HCT116 (cell line): ENCODE data around the gene LLGL2. TPM values are rescaled to one million over a fixed set of nuclear protein-coding genes. Genes with fewer than 3 reads are reported as not detected.

Experiments
- ATAC-seq: fragments of 200-7000 bp; cut with Tn5 transposase; 2 replicates; pipeline ENCODE4 v1.9.1; 2020; ENCODE audit warnings: mild to moderate bottlenecking, moderate library complexity
- BruUV-seq: library from RNA; stranded (reverse); fragments of 400-500 nt; replicated peaks from 2 replicates; lab custom pipeline; 2021; lab: Mats Ljungman, UMichigan
- CTCF ChIA-PET: fragments of 300-600 bp; sonication (Branson Sonifier 250); formaldehyde crosslinking; loops from one replicate; lab custom pipeline; 2021; ENCODE audit warnings: antibody characterized with exemption; lab: Charles Lee
- POLR2A ChIA-PET: fragments of 300-600, 350-600 bp; sonication (Branson Sonifier 250); formaldehyde crosslinking; loops from one replicate; lab custom pipeline; 2021; ENCODE audit warnings: antibody characterized with exemption; lab: Charles Lee
- RAD21 ChIA-PET, 2 experiments: fragments of 300-600 bp; sonication (Branson Sonifier 250); formaldehyde crosslinking; loops; one replicate each; lab custom pipeline; 2023; ENCODE audit warnings: low total read pairs in 2 of 2; ENCODE audit not compliant: uncharacterized antibody in 2 of 2, unreplicated experiment in 2 of 2, low non-redundant PET in 1 of 2; lab: Charles Lee
- DNase-seq: peaks from one replicate; pipeline ENCODE4 v3.0.0-alpha.2; 2010; ENCODE audit warnings: low read depth, low spot score
- H2AFZ ChIP-seq: fragments of 200-600 bp; shearing (Covaris generic), sonication (generic); 2 replicates; pipeline ENCODE4 v1.6.1; 2017; ENCODE audit warnings: low read depth, mixed run types, mixed read lengths, antibody characterized with exemption, low read length; ENCODE audit not compliant: poor library complexity, severe bottlenecking
- H3K27ac ChIP-seq: 2 replicates; pipeline ENCODE4 v1.5.1; 2012; ENCODE audit warnings: low read depth, low read length
- H3K27me3 ChIP-seq: fragments of 200-600 bp; sonication (generic); 2 replicates; pipeline ENCODE4 v1.6.1; 2016; ENCODE audit warnings: mixed run types, low read length, mixed read lengths; ENCODE audit not compliant: insufficient read depth
- H3K36me3 ChIP-seq, 2 experiments: fragments of 200-500 bp in 1 of 2; fragments of 200-600 bp in 1 of 2; sonication (Bioruptor generic) in 1 of 2; sonication (generic) in 1 of 2; 2 replicates each; pipeline versions ENCODE4 v1.5.1 to v1.6.1; 2014 to 2016; ENCODE audit warnings: low read length in 2 of 2, inconsistent platforms in 1 of 2, mixed read lengths in 1 of 2, mixed run types in 1 of 2; ENCODE audit not compliant: insufficient read depth in 2 of 2, control insufficient read depth in 1 of 2
- H3K4me1 ChIP-seq, 2 experiments: fragments of 200-600 bp in 1 of 2; sonication (generic) in 1 of 2; 2 replicates each; pipeline versions ENCODE4 v1.5.1 to v1.6.1; 2012 to 2017; ENCODE audit warnings: low read length in 2 of 2, inconsistent platforms in 1 of 2, mild to moderate bottlenecking in 1 of 2, mixed read lengths in 1 of 2, mixed run types in 1 of 2, moderate library complexity in 1 of 2; ENCODE audit not compliant: insufficient read depth in 2 of 2, control insufficient read depth in 1 of 2
- H3K4me2 ChIP-seq: fragments of 200-600 bp; sonication (generic); 2 replicates; pipeline ENCODE4 v1.6.1; 2017; ENCODE audit warnings: mixed run types, low read length, mixed read lengths
- H3K4me3 ChIP-seq, 2 experiments: fragments of 200-600 bp in 1 of 2; sonication (generic) in 1 of 2; replicated peaks in 1 of 2; 2 replicates each; pipeline ENCODE4 v1.5.1; 2011 to 2016; ENCODE audit warnings: low read length in 2 of 2, control low read depth in 1 of 2, low read depth in 1 of 2, mild to moderate bottlenecking in 1 of 2, mixed read lengths in 1 of 2, mixed run types in 1 of 2
- H3K79me2 ChIP-seq: fragments of 200-600 bp; sonication (generic); 2 replicates; pipeline ENCODE4 v1.6.1; 2017; ENCODE audit warnings: mild to moderate bottlenecking, mixed run types, low read length, moderate library complexity, mixed read lengths; ENCODE audit not compliant: insufficient read depth
- H3K9ac ChIP-seq: fragments of 200-600 bp; sonication (generic); 2 replicates; pipeline ENCODE4 v1.6.1; 2016; ENCODE audit warnings: low read length, mixed read lengths
- H3K9me2 ChIP-seq: fragments of 200-600 bp; sonication (generic), shearing (Covaris generic); 2 replicates; pipeline ENCODE4 v1.6.1; 2017; ENCODE audit warnings: mixed run types, mild to moderate bottlenecking, moderate library complexity; ENCODE audit not compliant: insufficient read depth
- H3K9me3 ChIP-seq, 2 experiments: fragments of 200-500 bp in 1 of 2; fragments of 200-600 bp in 1 of 2; sonication (Bioruptor generic) in 1 of 2; sonication (generic) in 1 of 2; 2 replicates each; pipeline ENCODE4 v1.6.1; 2014 to 2017; ENCODE audit warnings: low read length in 2 of 2, mixed read lengths in 2 of 2, inconsistent platforms in 1 of 2, low read depth in 1 of 2, mild to moderate bottlenecking in 1 of 2, mixed run types in 1 of 2, moderate library complexity in 1 of 2; ENCODE audit not compliant: control insufficient read depth in 1 of 2, insufficient read depth in 1 of 2
- H4K20me1 ChIP-seq: fragments of 200-600 bp; sonication (generic), shearing (Covaris generic); 2 replicates; pipeline ENCODE4 v1.6.1; 2017; ENCODE audit warnings: mixed run types, mild to moderate bottlenecking, moderate library complexity; ENCODE audit not compliant: insufficient read depth
- ELF1 ChIP-seq: IDR thresholded peaks from 2 replicates; pipeline ENCODE4 v1.6.1; 2012; ENCODE audit warnings: low read depth, borderline replicate concordance
- EZH2 ChIP-seq: fragments of 200-600 bp; sonication (generic); IDR thresholded peaks from 2 replicates; pipeline ENCODE4 v1.6.1; 2017; ENCODE audit warnings: antibody characterized with exemption, mixed run types
- FOSL1 ChIP-seq: IDR thresholded peaks from 2 replicates; pipeline ENCODE4 v1.6.1; 2012; ENCODE audit warnings: low read depth
- JUND ChIP-seq: IDR thresholded peaks from 2 replicates; pipeline ENCODE4 v1.6.1; 2012
- SIN3A ChIP-seq: IDR thresholded peaks from 2 replicates; pipeline ENCODE4 v1.6.1; 2012; ENCODE audit warnings: low read depth
- SRF ChIP-seq: IDR thresholded peaks from 2 replicates; pipeline ENCODE4 v1.6.1; 2012; ENCODE audit warnings: low read depth
- TCF7L2 ChIP-seq: IDR thresholded peaks from 2 replicates; pipeline ENCODE4 v1.7.0; 2011; ENCODE audit warnings: borderline replicate concordance, inconsistent platforms; ENCODE audit not compliant: insufficient read depth, insufficient read length; ENCODE audit errors: extremely low read depth
- YY1 ChIP-seq: IDR thresholded peaks from 2 replicates; pipeline ENCODE4 v1.6.1; 2011; ENCODE audit warnings: low read length, low read depth, moderate library complexity, mild to moderate bottlenecking; ENCODE audit not compliant: insufficient replicate concordance; ENCODE audit errors: extremely low read depth
- intact Hi-C: fragments of 100-400 bp; cut with micrococcal nuclease; formaldehyde crosslinking; loops from 2 replicates; pipeline ENCODE4 v1.10.0; 2022
- total RNA-seq: library from RNA; stranded (reverse); gene quantifications from one replicate; pipeline ENCODE4 v1.2.1, GENCODE V29; 2021; ENCODE audit not compliant: unreplicated experiment
- TF ChIP-seq, protein P1 (sequence below): IDR thresholded peaks from 2 replicates; pipeline ENCODE4 v1.6.1; 2012
- TF ChIP-seq, protein P2 (sequence below), 3 experiments: fragments of 200-600 bp in 1 of 3; sonication (generic) in 1 of 3; IDR thresholded peaks in 2 of 3; conservative IDR thresholded peaks in 1 of 3; 2 replicates each; pipeline ENCODE4 v1.5.1; 2012 to 2017; ENCODE audit warnings: low read depth in 2 of 3, low read length in 2 of 3, antibody characterized with exemption in 1 of 3, borderline replicate concordance in 1 of 3, control low read depth in 1 of 3, mild to moderate bottlenecking in 1 of 3, mixed read lengths in 1 of 3, mixed run types in 1 of 3, moderate library complexity in 1 of 3; ENCODE audit not compliant: insufficient read depth in 1 of 3
- TF ChIP-seq, protein P3 (sequence below): IDR thresholded peaks from 2 replicates; pipeline ENCODE4 v1.6.1; 2012

LLGL2 gene
- total RNA-seq, 1 experiment from 2014 or later, result 209 TPM

DNA sequence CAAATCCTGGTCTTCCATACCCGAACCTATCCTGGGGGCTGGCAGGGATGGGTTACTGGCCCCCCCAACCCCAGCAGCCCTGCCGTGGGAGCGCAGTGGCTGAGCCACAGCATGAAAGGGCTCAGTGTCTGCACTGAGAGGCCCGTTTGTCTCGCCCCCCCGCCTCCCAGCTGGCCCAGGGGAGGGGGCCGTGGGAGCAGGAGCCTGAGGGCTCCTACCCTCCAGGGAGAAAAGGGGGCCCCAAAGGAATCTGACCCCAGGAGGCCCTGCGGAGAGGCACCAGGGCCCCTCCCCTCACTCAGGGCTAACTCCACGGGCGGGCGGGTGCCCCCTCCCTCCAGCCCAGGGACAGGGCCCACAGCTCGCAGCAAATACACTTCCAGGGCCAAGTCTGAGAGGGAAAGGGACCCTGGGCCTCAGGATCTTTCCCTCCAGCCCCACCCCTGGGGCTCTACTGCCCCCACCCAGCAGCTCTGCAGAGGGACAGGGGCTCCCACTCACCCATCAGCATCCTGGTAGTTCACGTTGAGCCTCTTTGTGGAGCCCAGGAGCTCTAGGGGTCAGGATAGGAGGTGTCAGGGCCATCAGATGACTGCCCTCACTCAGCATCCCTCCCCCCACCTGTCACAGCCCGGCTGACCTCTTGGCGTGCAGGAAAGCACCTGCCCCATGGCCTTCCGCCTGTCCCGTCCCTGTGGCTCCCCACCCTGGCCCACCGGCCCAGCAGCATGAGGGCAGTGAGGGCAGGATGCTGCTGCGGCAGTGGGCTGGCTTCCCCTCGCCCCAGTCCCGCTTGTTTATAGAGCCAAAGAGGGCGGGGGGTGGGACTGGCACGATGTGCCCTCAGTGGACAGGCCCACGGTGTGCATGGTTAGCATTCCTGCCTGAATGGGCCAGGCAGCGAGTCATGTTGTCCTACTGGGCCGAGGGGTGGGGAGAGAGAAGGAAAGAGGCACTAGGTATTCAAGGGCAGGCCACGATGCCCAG lies 17.5 kb upstream of the LLGL2 start:
- no peaks in the 10 kb centered on the region for H3K27me3 ChIP-seq
- TF ChIP-seq, protein P1, sequence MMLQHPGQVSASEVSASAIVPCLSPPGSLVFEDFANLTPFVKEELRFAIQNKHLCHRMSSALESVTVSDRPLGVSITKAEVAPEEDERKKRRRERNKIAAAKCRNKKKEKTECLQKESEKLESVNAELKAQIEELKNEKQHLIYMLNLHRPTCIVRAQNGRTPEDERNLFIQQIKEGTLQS, result no peak
- TF ChIP-seq SRF, result no peak
- no peak for TF ChIP-seq YY1
- no peak for TF ChIP-seq ELF1
- TF ChIP-seq, protein P2, sequence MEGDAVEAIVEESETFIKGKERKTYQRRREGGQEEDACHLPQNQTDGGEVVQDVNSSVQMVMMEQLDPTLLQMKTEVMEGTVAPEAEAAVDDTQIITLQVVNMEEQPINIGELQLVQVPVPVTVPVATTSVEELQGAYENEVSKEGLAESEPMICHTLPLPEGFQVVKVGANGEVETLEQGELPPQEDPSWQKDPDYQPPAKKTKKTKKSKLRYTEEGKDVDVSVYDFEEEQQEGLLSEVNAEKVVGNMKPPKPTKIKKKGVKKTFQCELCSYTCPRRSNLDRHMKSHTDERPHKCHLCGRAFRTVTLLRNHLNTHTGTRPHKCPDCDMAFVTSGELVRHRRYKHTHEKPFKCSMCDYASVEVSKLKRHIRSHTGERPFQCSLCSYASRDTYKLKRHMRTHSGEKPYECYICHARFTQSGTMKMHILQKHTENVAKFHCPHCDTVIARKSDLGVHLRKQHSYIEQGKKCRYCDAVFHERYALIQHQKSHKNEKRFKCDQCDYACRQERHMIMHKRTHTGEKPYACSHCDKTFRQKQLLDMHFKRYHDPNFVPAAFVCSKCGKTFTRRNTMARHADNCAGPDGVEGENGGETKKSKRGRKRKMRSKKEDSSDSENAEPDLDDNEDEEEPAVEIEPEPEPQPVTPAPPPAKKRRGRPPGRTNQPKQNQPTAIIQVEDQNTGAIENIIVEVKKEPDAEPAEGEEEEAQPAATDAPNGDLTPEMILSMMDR (IDR thresholded peaks at IDR 0.05 in 2 of 3, conservative IDR thresholded peaks at IDR 0.05 in 1 of 3; ENCODE audit: borderline replicate concordance in 1 of 3, insufficient read depth in 1 of 3, low read depth in 2 of 3, low read length in 2 of 3), result no peak
- TF ChIP-seq TCF7L2, result no peak
- no peak for TF ChIP-seq EZH2
- TF ChIP-seq JUND, result no peak
- no peak for TF ChIP-seq SIN3A
- no peak for TF ChIP-seq FOSL1
- TF ChIP-seq, protein P3, sequence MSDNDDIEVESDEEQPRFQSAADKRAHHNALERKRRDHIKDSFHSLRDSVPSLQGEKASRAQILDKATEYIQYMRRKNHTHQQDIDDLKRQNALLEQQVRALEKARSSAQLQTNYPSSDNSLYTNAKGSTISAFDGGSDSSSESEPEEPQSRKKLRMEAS, result no peak
- H3K79me2 ChIP-seq, result peaks cover 30% of the 10 kb centered on the region; the same call in 1 of the 2 replicates
- RAD21 ChIA-PET, result no interaction called here
- CTCF ChIA-PET, result no interaction called here
- intact Hi-C loops, result no loop called here
- H3K36me3 ChIP-seq, result peaks cover 14 to 37% of the 10 kb centered on the region in 2 experiments; a peak in 2 of 4 replicates
- no peak for ATAC-seq
- BruUV-seq, result no TSS peak
- H3K4me1 ChIP-seq, result peaks cover 14 to 31% of the 10 kb centered on the region in 2 experiments
- H3K9me2 ChIP-seq, result no peaks in the 10 kb centered on the region
- H4K20me1 ChIP-seq, result no peaks in the 10 kb centered on the region; the same call in 1 of the 2 replicates
- H2AFZ ChIP-seq, result no peak overlapping the region
- no peak overlapping the region for H3K4me3 ChIP-seq
- no peak for DNase-seq
- H3K9ac ChIP-seq, result no peak overlapping the region
- H3K4me2 ChIP-seq, result no peak overlapping the region
- H3K27ac ChIP-seq, result no peak overlapping the region; the same call in 1 of the 2 replicates
- POLR2A ChIA-PET, result no interaction called here
- no peaks in the 10 kb centered on the region for H3K9me3 ChIP-seq
